GM21786 (cell line): ENCODE data around the gene ENTR1.
"Not testable (repeated sequence)": the region's sequence is repeated elsewhere in the genome, so short reads cannot be mapped to it uniquely, and the experiment has no call there.

Experiments used
- ATAC-seq: cut with Tn5 transposase; IDR thresholded peaks from one replicate; pipeline ENCODE4 v1.9.1; 2021; ENCODE audit not compliant: unreplicated experiment

Gene ENTR1

DNA sequence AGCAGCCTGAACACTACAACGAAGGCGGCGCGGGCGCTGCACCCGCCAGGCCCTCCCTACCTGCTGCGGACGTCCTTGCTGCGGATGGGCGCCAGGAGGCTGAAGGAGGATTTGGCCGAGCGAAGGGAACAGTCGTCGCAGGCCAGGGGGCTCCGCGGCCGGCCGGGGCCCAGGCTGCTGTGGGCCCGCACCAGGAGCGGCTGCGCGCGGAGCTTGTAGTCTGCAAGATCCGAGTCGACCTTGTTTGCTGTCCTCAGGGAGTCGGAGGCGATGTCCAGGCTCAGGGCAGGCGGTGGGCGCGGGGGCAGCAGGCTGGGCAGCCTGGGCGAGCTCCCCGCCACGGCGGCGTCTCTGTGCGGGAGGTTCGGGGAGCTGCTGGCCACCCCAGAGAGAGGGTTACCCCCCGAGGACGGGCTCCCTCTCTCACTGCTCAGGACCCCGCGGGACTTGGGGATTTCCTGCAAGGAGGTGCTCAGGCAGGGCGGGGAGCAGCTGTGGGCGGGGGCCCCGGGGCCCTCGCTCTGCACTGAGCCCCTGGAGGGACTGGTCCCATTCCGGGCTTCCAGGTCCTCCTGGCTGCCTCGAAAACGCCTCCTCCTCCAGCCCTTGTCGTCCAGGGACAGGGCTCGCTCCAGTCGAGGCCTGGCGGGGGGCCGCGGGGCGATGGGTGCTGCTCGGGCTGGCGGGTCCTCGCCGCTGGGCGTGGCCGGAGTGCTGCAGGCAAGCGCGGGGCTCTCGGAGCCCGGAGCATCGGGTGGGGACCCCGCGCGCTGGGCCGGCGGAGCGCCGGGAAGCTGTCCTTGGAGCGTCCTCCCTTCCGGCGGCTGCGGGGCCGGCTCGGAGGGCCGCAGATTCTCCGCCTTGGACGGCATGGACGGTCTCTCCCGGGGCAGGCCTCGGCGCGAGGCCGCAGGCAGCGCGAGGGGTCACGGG lies 28.4 kb upstream of the ENTR1 start:
- ATAC-seq = peak; percentile 46

DNA sequence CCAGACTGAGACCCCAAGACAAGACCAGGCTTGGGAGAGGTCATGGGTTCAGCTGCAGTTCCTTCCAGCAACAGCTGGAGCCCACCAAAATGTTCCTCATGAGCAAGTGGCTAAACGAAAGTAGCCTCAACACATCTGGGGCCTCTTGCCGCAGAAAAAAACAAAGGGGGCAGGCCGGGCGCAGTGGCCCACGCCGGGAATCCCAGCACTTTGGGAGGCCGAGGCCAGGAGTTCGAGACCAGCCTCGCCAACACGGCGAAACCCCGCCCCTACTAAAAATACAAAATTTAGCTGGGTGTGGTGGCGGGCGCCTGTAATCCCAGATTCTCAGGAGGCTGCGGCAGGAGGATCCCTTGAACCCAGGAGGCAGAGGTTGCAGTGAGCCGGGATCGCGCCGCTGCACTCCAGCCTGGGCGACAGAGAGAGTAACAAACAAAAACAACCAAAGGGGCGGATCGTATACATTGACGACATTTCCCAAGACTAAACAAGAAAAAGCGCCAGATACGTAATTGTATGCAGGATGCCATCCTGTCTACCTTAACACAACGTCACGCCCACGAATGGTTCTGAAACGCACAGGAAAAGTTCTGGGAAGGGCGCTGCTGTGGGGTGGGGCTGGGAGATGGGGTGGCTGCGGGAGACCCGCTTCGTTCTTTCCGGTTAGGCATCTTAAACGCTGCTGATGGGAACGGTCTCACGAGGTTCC lies 27.6 kb upstream of the ENTR1 start:
- ATAC-seq = no peak

DNA sequence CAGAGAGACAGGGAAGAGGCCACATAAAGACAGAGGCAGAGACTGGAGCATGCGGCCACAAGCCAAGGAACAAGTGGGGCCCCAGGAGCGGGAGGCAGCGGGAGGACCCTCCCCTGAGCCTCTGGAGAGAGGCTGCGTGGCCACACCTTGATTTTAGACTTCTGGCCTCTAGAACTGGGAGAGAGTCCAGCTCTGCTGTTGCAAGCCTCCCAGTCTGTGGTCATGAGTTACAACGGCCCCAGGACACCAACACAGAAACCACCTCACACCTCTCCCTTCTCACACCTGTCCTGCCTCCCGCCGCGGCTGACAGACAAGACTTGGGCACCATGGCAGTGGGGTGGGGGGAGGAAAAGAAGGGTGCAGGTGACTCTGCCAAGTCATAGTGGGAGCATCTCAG lies 27.0 kb upstream of the ENTR1 start:
- ATAC-seq = no peak

DNA sequence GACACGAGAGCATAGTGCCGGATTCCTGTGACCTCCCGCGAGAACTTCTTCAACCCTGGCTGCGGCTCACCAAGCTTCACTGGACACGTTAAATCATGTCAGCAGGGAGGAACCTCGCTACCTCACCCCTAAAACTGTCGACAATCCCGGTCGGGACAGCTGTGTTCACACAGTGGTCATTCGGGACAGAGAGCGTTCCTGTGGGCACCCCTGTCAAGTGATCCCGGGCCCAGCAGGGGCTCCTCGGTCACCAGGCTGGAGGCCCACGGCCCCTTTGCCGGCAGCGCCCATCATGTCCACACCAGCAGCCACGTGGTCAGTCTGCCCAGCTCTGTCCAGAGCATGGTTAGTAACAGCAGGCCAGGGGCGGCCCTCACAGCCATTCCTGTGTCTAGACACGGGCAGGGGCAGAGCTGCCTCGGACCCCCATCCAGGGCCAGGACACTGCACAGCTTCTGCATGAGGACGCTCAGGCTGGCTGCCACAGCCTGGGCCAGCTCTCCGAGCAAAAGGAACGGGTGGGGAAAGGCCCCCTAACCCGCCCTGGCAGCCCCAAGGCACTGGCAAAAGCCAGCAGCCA lies 25.7 kb upstream of the ENTR1 start:
- no peak for ATAC-seq

DNA sequence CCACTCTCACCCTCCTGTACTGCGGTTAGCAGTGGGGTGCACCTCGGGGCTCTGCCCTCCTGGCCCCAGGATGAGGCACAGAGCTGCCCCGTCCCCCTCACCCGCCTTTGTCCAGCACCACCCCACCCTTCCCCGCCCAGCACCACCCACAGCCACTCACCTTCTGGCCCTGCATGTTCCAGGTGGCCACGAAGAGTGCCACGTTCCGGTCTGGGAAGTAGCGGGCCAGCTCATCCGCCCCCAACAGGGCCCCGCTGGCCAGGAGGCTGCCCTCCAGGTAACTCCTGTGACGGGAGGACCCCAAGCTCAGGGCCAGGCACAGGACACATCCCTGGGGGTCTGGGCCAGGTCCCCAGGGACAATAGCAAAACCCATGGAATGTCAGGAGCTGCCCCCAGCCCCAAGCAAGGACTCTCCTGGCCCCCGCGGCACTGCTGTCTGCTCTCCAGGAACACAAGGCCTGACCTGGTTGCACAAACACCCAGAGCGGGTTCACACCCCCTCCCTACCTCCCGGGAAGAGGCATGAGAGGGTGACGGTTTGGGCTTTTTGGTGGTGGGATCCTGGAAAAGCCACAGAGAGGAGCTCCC lies 24.3 kb upstream of the ENTR1 start:
- ATAC-seq = no peak

DNA sequence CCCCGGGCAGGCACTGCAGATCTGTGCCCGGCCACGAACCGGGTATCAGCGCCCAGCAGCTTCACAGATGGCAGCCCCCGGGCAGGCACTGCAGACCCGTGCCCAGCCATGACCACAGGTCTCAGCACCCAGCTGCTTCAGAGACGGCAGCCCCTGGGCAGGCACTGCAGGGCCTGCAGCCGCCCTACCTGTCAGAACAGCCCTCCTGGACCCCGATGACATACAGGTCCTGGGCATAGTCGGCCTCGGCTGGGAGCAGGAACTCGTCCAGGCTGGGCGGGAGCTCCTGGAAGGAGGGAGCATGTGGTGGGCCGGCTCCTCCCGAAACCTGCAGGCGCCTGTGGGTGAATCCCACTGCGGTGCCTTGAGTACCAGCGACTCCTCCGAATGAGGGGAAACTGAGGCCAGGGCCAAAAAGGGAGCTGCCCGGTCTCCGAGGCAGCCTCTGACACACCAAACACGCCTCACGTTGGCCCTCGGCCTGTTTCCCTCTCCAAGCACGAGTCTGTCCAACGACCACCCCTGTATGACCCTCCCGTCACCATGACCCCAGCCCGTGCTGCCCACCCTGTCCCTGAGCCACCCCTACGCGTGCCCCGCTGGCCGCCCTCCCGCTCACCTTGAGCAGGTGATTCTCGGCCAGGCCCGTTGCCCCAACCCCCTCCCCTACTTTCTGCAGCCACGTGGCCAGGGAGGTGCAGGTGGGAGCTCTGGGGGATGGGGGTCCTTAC lies 23.6 kb upstream of the ENTR1 start:
- ATAC-seq = no peak

DNA sequence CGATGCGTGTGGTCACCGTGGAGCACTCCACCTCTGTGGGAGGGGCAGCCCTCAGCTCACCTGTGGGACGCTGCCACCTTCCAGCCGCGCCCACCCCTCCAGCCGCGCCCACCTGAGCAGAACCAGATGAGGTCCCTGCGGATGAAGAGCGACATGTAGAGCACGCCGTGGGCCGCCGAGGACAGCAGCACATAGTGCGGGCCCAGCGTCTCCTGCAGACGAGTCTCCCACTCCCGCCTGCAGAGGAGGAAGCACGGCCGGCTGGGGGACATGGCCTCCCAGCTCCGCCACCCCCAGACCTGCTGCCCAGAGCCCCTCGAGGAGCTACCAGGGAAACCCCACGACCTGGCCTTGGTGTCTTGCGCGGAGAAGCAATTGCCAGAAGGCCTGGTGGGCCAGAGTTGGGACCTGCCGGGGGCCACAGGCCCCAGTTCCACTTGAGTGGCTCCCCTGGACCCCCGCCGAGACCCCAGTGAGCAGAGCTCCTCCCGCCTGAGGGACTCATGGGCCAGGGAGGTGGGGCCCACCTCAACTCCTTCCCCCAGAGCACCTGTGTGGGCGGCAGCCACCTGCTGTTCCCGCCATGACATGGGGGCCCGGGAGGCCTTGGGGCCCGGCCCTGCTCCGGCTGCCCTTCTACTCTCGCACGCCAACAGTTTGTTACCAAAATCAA lies 22.8 kb upstream of the ENTR1 start:
- ATAC-seq = no peak

DNA sequence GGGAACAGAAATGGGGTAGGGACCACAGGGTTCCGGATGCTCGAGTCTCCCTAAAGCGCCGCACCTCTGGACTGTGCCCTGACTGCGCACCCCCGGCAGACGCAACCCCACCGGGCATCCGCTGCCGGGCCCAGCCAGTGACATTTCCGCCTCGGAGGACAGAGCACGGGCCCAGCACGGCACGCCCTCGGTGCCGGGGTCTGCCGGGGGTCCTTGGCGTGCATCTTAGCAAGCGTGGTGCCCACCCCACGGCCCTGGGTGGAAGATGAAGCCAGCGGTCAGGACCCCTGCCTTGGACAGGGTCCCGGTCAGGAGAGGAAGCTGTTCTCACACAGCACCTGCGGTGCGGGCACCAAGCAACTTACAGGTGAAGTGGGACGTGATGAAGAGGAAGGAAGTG lies 22.2 kb upstream of the ENTR1 start:
- ATAC-seq = no peak

DNA sequence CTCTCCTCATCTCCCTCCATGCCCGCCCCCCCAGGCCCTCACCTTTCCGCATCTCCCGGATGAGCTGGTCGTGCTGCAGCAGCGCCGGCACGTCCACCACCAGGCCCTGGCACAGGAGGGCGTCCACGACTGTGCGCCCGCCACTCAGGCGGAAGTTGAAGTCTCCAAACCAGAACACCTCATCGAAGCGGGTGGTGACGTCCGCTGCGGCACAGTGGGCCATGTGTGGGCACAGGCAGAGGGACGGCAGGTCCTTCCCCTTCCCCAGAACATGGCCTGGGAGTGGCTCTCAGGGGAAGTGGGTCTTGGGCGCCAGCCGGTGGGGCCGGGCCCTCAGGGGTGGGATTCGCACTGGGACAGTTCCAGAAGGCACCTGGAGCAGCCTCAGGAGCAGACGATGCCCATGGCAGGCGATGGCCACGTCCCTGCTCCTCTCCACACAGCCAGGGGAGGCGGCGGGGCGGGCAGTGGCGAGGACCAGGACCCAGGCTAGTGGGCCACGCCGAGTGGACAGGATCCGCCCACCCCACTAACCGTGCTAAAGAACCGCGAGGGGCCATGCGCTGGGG lies 21.5 kb upstream of the ENTR1 start:
- no peak for ATAC-seq

DNA sequence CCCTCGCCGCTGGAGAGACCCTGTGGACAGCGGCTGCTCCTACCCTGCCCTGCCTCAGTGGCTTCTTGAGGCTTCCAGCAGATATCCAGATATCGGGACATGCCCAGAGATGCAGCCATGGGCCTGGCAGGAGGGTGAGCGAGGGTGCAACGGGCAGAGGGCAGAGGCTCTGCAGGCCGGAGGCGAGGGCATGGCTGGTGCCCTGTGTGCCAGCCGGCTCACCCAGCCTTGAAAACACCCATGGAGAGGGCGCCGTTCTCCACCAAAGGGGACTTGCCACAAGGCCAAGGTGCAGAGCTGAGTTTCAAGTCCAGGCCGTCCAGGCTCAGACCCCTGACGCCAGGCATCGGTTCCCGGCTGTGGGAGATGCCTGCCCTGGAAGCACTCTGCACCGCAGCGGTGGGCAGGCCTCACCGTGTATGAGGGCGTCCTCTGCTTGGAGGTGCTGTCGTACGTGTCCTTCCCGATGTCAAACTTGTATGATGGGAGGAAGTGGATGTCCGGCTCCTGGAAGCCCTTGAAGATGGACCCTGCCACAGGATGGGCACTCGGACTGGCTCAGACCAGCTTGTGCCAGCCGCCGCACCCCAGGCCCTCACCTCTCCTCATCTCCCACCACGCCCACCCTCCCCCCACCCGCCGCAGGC lies 20.3 kb upstream of the ENTR1 start:
- no peak for ATAC-seq

DNA sequence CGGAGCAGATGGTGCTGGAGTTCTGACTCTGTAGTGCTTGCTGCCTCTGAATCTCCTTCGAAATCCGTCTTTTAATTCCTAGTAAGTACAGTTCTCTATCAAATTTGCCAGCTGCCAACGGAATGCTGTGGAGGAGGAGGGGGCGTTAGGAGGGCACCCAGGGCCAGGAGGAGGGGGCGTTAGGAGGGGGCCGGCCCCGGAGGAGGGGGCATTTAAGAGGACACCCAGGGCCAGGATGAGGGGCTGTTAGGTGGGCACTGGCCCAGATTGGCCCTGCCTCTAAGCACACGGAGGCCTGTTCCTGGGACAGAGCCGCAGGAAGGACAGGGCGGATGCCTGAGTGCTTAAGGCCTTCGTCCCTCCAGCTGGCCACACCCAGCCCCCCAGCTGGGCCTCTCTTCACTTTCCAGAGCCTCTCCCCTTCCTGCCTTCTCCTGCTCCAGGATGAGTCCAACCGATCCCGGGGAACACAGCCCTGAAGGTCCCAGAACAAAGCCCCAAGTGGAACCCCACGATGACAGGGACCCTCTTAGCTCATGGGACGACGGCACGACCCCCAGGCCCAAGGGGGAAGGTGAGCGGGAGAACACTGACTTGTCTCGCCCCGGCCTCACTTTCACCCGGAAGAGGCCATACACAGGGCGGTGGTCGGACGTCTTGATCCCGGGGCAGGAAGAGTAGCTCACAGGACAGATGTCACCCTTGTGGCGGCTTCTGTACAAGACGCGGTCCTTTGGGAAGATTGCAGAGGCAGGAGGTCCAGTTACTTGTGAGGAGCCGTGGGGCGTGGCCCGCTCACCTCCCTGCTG lies 19.5 kb upstream of the ENTR1 start:
- no peak for ATAC-seq

DNA sequence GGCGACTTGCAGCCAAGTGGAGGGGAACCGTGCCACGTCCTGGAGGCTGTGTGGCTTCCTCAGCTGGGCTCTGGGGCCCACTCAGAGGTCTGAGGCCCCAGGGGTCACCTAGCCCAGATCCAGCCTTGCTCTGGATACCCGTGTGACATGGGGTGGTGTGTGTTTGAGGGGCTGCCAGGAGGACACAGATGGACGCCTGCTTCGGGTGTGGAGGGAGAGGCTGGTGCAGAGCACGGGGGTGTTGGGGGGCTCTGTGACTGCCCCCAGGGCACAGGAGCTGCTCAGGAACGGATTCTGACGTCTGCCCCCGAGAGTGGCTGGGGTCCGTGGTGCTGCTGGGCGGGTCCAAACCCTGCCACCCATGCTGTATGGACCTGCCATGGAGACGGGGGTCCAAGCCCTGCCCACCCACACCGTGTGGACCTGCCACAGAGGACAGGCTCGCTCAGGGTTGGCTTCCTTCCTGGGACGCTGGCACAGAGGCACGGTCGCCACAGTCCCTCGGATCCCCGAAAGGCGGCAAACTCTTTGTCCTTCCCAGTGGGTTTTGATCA lies 18.7 kb upstream of the ENTR1 start:
- no peak for ATAC-seq

DNA sequence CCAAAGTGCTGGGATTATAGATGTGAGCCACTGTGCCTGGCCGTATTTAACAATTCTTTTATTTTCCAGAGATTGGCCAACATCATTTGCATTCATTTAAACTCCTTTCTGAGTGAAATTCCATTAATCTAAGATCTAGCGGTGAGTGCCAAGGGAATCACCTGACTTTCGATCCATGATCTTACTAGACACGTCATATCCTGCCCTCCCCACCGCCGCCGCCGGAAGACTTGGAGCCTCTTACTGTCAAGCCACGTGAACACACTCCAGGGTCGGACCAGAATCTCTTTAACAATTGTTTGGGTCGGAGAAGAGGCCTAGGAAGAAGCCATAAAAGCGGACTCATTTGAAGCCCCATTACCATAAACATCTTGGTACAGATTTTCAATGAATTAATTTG lies 16.4 kb upstream of the ENTR1 start:
- ATAC-seq = no peak

DNA sequence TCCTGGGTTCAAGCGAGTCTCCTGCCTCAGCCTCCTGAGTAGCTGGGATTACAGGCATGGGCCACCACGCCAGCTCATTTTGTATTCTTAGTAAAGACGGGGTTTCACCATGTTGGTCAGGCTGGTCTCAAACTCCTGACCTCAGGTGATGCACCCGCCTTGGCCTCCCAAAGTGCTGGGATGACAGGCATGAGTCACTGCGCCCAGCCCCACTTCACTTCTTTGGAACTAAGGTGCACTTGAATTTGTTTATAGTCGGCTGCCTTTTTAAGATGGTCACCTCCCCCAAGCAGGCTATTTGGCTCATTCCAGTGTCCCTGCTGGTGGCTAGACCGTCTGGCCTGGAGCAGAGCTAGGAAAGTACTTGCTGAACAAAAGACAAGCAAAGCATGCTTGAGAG lies 15.0 kb upstream of the ENTR1 start:
- ATAC-seq = not testable (repeated sequence)

DNA sequence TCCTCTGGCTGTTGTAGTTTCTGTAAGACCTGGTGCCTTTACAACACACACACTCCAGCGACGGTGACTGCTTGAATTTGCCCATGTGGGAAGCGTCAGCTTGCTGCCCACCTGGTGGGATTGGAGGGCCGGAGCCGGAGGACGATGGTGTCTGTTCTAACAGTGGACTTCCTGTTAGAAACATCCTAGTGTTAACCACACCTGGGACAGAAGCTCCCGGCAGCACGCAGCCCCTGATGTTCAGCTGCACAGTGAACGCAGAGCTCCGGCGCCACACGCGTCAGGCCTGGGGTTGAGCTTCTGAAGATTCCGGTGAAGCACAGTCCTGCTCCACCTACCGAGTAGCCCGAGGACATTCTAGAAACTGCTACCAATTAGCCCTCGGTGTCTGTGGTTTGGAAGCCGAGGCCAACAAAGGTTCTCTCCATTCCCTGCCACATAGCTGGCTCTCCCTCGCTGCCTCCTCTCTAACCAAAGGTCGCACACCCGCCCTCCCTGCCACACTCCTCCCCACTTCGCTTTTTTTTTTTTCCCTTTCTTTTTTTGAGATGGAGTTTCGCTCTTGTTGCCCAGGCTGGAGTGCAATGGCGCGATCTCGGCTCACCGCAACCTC lies 14.4 kb upstream of the ENTR1 start:
- no peak for ATAC-seq

DNA sequence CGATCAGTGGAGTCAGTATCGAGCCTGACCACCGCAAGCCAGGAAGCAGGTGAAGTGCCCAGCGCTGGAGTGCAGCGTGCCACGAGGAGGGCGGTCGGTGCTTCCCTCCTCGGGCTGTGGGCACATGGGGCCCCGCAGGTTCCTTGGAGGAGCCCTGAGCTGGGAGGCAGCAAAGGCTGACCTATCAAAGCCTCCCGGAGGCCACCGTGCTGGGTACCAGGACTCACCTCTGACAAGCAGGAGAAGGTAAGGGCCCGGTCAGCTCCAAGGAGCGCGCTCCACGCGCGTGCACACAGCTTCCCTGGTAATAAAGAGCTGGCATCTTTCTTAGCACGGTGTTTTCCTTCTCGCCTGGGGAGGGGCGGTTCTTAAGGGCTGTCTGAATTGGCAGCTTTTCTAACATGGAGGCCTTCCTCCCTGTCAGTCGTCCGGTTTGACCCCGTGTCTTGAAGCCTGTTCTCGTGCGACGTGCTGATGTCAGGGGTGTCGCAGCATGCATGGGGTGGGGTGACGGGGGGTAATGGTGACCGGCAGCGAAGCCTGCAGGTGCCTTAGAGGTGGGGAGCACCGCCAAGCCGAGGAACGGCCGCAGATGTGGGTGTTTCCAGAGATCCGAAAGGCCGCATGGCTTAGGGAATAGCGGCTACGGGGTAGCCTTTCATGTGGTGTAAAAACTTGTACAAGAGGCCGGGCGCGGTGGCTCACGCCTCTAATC lies 13.2 kb upstream of the ENTR1 start:
- ATAC-seq = no peak

DNA sequence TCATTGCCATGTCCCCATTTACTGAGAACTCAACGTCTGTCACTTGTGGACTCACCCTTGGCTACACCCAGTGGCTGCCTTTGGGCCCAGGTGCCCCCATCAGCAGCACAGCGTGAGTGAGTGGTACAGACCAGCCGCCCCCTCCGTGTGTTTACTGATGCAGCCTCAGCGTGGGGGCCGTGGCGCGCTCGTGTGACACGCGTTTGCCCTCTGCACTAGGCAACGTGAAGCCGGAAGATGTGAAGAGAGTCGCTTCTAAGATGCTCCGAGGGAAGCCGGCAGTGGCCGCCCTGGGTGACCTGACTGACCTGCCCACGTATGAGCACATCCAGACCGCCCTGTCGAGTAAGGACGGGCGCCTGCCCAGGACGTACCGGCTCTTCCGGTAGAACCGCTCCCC lies 12.5 kb upstream of the ENTR1 start:
- ATAC-seq = no peak
